Fibroblast of upper back skin (primary cell): ENCODE measurements around the gene IFRD2.
A peak's percentile ranks its signal among the peaks of the same experiment; 100 is the strongest.
"Not testable (repeated sequence)": the region's sequence is repeated elsewhere in the genome, so short reads cannot be mapped to it uniquely, and the experiment has no call there.

Experiments
- DNase-seq: peaks from one replicate; pipeline ENCODE4 v3.0.0-alpha.2; 2013

IFRD2 gene

DNA sequence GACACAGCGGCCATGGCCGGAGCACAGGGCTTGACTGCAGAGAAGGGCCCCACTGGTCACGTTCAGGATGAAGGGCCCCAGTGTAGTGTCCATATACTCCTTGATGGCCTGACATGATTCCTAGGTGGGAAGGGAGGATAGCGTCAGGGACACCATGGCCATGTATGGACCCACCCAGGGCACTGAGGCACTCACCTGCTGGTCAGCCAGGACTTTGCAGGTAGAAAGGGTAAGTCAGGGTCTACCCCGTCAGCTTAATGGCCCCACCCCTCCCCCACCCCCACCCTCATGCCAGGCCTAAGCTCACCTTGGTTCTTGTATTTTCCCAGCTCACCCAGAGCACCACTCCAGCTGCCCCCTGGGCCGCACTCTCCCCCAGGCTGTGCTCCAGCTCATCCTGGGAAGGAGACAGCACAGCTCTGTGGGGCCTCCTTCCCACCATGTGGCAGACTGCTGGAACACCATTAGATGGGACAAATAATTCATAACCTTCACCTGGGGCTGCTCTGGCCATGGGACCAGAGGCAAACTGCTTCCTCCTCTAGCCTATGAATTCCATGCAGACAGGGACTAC, 8.5 kb upstream of the IFRD2 start:
- DNase-seq: no peak

DNA sequence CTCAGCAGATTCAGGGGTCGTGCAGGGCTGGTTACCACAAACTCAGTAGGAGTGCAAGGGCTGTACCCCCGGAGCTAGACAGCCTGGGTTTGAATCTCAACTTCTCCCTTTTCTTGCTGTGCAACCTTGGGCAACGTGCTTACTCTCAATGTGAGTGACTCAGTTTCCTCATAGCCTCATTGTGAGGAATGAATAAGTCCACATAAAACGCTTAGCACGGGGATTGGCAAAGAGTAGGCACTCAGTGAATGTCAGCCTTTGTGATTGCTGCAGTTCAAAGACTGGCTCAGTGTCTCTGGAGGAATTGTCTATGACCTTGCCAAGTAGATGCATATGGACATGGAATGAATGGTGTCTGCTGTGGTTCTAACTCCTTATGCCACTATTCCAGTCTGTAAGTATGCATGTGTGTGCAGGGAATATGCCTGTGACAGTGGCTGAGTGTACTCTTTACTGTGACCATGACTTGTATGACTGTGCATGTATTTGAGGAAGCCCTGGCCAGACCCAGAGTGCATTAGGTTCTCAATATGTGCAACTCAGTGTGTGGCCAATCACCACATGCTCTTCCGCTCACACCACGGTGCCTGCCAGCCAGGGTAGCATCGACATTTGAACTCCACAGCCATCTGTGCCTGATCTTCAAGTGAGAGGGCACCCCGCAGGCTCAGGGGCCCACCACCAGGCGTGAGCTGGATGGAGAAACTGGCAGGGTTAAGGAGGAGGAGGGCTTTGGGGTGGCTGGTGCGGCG, 7.9 kb upstream of the IFRD2 start:
- DNase-seq: peak; percentile 28

DNA sequence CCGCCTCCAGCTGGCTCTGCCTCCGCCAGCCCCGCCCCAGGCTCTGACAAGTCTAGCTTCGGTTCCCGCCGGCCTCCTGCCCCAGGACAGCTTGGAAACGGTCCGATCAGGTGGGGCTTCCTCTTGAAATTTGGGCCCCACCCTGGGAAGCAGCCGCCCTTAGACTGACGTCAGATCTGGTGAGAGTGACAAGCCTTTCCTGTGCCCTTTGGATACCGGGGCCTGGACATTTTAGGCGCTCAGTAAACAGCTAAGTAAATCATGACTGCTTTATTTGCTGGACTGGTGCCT, 7.4 kb upstream of the IFRD2 start:
- no peak for DNase-seq

DNA sequence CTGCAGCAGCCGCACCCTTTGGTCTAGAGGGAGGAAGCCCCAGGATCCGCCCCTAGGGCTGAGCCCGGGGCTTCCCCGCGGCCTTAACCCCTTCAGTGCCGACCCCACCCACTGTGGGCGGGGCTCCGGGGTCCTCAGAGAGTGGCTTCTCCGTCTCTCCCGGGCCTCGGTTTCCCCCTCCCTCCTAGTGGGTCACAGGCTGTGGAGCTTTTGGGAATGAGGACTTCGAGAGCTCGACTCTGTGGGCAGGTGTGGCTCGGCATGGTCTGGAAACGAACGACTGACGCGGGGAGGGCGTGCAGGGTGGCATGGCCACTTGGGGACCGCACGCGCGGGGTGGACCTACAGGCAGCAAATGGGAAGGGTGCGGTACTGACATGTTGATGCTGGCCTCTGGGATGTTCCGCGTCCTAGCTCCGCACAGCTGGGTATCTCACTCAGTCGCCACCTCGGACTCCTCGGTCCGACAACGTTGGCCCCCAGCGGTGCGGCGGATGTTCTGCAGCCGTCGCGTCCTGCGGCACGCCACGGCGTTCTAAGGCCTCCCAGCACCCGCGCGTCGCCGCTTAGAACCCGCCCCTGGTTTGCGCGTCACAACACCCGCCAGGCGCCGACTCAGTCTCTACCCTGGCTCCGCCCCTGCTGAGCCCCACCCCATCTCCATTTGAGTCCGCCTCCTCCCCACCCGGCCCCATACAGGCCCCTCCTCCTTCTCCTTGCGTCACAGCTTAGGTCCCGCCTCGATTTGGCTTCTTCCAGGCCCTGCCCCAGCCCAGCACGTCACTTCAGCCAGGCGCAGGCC, 6.8 kb upstream of the IFRD2 start, which contains the start of the genes HYAL3 and NAA80:
TSS of gene HYAL3 (minus strand) at position 570 of the 802 bp plus-strand sequence. CDS start 3,803 bp downstream, outside the sequence.
TSS of gene NAA80 (minus strand) at position 570 of the 802 bp plus-strand sequence. CDS start 1,942 bp downstream, outside the sequence.
- DNase-seq: peak; percentile 99

DNA sequence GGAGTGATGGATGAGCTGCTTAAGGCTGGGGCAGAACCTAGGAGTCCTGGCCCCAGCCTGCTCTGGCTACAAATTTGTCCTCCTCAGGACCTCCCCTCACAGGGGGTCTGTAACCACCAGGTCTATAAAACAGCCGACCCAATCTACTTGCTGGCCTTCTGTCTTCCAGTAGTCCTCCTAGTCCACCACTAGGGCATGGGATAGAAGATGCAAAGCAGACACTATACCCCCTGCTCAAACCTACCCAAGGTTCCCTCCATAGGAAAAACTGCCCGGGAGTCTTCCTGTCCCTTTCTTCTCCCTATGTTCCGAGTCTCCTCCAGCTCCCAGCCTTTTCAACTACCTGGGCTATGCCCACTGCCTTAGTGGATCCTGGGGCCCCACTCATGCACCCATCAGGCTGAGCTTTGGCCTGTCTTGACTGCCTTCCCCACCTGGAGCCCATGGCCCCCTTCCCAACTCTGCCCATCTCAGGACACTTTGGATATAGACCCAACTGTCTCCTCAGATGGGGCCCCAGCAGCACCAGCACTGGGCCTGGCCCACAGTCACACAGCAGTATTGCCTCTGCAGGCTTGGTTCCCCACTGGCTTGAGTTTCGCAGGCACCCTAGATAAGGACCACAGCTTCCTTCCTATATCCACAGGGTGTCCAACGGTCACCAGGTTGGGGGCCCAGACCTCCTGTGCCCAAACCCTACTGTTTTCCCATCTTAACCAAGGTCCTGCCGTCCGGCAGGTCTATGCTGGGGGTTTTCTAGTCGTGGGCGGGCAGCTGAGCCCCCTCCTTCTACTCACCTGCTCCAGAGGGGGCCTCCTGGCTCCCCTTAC, 5.9 kb upstream of the IFRD2 start:
- DNase-seq: no peak

DNA sequence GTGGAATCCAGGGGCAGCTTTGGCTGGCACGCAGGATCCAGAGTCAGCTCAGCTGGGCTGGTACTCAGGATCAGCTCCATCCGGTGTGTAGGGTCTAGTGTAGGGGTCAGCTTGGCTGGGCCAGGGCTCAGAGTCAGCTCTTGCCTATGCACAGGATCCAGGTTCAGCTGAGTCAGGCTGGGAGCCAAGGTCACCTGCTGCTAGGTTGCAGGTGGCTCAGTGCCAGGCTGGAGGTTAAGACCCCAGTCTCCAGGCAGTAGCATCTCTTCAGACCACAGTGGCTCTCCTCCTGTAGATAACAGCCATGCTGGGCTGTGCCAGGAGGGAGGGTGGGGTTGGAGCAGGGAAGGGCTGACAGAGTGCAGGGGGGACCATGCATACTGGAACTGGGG, 5.2 kb upstream of the IFRD2 start:
- no peak for DNase-seq

DNA sequence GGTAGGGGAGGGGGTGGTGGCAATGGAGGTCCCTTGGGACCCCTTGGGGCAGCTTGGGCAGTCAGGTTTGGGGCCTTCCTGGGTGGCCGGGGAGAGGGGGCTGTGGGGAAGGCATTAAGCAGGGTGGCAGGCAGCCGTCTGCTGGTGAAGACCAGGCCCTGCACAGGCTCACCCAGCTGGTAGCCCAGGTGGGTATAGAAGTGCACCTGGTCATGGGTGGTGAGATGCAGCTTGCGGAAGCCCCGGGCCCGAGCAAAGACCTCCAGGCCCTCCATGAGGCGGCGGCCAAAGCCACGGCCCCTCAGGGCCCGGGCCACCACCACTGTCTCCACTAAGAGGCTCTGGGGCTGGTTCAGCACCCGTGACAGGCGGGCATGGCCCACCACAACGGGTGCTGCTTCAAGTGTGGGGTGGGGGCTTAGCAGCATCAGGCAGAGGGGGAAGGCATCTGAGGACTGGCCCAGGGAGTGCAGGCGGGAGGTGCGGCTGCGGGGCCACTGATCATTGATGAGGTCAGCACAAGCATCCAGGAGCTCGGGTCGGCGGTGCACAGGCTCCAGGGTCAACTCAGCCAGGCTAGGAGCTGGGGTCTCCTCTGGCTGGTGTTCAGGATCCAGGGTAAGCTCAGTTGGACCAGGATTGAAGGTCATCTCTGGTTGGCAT, 4.6 kb upstream of the IFRD2 start:
- DNase-seq: no peak

DNA sequence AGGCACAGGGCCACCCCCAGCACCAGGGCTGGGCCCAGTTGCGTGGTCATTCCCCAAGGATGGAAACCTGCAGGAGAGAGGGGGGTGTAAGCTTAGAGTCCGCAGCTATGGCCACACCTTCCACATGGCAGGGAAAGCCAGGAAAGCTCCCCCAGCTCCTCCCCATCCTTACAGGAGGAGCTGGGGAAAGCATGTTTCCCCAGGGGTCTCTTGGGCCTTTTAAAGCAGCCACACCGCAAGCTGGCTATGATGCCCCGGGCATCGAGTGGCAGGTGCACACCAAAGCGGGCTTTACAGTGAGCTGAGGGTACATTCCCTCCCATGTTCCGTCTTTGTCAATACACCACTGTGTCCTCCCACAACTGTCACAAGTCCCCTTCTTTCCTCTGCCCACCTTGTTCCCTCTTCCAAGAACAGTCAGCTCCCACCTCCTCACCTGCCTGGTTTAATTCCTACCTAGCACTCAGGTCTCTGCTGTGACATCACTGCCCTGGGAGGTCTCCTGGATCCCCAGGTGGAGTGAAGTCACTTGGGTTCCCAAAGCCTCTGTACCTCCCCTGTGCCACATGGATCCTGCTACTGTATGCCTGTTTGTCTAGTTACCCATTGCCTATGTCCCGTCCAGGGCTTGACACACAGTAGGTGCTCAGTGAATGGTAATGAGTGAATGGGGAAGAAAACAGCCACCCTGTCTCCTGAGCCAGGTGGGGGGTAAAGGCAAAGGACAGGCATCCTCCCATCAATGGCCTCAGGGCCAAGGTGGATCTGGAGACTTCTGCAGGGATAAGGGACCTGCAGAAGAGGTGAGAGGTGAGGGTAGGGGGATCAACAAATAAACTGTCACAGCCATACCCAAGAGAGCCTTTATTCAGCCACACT, 3.6 kb upstream of the IFRD2 start:
- no peak for DNase-seq

DNA sequence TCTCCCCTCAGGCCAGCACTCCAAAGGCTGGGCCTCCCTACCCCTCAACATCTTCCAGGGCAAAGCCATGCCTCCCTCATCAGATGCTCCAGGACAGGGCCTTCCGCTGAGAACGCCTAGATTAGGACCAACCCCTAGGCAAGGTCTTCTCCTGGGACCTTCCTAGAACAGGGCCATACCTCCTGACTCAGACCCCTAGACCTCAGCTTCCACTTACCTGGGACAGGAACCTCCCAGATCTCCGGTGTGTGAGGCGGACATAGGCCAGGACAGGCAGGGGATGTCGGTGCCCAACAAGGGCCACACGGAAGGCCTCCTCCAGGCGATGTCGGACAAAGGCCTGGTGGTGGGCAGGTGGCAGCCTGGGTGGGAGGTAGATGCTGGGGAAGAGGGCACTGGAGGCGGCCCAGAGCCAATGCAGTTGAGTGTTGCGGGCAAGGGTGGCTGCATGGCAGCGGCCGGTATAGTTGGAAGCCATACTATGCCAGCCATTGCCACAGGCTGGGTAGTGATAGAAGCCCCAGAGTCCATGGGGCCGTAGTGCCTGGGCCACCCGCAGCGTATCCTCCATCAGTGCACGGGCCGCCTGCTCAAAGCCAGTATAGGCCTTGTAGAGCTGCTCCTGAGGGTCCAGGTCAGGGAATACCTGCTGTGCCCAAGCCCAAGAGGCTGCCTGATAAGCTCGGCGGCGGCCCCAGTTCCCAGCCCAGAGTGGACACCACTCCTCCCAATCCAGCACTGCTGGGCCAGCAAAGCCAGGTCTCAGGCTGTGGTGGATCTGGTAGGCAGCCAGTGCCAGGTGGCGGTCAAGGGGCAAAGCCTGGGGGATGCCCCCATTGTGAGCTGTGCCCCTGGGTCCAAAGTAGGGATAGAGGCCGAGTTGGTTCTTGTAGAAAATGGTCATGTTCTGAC, 2.5 kb upstream of the IFRD2 start:
- DNase-seq: no peak

DNA sequence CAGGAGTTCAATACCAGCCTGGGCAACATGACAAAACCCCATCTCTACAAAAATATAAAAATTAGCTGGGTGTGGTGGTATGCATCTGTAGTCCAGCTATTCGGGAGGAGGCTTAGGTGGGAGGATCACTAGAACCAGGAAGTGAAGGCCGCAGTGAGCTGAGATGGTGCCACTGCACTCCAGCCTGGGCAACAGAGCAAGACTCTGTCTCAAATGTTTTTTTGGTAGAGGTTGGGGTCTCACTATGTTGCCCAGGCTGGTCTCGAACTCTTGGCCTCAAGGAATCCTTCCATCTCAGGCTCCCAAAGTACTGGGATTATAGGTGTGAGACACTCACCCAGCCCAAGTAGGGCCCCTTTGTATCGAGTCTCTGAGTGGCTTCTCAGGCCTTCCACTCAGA, 1.9 kb upstream of the IFRD2 start:
- DNase-seq: no peak

DNA sequence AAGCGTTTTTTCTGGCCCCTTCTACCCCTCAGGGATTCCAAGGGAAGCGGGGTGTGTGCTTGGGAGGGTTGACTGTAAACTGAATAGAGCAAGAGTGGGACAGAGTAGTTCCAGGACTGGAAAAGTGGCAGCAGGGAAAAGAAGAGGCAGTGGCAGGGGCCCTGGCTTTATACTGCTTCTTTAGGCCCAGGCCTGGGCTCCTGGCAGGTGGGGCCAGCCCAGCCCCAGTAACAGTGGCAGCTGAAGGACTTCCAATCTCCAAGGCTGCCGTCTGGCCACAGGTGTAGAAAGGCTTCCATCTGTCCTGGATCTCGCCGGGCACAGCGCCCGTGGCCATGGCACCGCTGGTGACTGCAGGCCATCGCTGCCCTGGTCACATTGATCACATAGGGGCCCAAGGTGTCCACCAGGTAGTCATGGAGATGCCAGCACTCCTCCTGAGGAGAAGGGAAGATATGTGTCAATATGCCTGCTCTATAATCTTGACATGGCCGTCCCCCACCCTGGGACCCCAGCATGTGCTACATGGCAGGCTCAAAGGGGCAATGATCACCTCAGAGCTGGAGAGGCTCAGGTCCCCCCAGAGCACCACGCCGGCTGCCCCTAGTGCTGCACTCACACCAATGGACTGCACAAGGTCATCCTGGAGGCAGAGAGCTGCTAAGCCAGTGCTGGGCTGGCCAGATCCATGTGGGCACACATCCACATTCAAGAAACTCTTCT, 1.0 kb upstream of the IFRD2 start:
- DNase-seq: no peak

DNA sequence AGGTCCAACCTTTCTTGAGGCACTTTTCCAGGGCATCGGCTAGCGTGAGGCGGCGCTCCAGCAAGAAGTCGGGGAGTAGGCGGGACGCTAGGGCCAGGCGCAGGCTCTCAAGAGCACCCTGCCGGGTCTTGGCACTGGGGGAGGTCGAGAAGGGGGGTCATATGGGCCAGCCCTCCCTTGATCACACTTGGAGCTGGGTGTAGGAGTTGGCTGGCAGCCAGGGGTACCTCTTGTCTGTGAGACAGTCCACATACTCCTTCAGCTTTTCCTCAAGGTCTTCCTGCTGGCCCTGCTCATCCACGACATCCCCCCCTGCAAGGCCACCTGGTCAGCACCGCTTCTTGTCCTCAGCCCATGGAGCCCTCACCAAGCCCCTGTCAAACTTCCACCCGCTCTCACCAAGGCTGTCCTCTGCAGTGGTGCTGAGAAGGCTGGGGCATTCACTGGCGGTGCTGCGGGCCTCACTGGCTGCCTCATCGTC, 2.0 kb downstream of the IFRD2 start:
- DNase-seq: no peak

DNA sequence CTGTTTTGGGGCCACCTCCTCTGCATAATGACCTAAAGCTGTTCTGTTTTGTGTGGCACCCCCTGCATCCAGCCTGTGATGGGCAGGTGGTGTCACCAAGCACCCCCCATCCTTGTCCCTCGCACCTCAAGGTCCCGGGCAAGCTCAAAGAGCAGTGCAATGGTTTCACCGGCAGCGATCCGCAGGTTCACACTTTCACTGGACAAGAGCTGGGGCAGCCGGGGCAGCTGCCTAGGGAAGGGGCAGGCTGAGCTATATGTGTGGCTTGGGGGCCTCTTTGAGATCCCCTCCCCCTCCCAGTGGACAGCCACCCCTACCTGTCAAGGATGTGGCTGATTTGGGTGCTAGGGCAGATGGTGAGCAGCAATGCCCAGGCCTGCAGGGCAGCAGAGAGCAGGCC, 3.1 kb downstream of the IFRD2 start:
- DNase-seq: no peak

DNA sequence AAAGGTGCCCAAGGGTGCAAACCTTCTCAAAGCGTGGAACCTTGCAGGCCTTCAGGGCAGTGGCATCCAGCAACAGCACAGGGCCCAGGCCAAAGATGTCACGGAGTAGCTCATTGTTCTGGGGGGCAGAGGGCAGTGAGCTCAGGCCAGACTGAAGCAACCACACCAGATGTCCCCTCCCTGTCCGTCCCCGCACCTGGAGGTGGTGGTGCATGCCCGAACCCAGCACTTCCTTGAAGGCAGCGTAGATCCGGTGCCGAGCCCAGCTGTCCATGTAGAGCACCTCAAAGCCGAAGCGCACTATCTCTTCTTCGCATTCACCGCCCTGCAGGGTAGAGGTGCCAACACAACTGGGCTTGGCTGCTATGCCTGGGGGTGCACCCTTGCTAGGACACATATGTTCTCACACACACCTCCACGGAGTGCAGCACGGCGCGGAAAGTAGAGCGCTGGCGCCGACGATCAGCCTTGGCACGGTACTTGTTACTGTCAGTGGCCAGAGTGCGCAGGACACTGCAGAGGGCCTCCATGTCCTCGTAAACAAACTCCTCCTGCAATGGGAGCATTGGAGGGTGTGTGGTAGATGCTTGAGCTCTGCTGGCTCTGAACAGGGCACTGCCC, 3.7 kb downstream of the IFRD2 start:
- no peak for DNase-seq

DNA sequence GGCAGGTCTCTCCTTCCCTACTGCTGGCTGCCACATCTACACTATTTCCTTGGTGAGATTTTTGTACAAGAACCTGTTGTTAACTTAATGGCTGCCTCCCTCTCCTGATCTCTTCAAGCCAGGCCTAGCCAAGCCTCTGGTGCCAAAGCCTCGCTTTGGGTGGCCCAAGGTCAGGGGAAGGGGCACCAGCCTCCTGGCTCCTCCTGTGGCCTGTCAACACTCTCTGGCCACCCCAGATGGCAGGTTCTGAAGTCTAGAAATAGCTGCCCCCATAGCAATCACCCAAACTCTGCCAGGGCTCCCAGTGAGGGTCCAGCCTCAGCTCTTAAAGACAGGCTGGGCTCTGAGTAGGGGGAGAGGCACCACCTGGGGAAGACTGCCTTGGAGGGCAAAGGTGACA, 5.0 kb downstream of the IFRD2 start:
- DNase-seq: no peak

DNA sequence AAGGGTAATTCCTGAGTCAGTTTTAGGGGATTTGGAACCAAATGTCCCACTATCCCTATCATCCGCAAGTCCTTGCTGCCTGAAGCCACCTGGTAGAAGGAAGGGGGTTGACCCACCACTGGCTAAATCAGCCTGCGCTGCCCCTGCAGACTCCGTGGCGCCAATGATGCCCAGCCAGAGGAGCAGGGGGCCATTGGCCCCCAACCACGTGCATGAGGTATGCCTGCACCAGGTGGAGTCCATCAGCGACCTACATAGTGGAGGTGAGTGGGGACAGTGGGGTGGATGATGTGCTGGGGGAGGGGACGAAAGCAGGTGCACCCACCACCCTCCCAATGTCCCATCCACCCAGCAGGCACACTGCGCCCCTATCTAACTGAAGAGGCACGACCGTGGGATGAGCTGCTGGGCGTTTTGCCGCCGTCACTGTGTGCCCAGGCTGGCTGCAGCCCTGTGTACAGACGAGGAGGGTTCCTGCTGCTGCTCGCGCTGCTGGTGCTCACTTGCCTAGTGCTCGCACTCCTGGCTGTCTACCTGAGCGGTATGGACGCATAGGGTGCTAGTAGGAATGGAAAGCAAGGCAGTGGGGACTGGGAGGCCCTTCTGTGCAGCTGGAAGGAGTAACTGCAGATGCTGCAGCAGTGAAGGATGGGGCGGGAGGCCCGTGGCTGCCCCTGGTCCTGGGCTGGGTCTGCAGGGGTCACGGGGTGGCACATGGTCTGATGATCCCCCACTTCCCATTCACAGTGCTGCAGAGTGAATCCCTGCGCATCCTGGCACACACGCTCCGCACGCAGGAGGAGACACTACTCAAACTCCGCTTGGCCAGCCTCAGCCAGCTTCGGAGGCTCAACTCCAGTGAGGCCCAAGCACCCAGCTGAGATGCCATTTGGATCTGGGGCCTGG, 5.7 kb downstream of the IFRD2 start:
- DNase-seq: no peak

DNA sequence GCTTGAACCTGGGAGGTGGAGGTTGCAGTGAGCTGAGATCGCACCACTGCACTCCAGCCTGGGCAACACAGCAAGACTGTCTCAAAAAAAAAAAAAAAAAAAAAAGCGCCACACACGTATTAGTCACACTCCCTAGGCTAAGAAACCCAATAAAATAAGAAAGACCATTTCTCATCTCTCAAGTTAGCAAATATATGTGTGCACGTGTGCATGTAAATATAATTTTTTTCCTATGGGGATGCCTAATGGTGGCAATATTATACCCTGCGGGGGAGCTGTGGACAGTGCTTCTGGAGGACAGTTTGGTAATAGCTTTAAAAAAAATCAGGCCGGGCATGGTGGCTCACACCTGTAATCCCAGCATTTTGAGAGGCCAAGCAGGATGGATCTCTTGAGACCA, 8.1 kb downstream of the IFRD2 start:
- DNase-seq: not testable (repeated sequence)
